Measurements from ENCODE around the gene AUH.

- no peak for TF ChIP-seq GATA2 (IDR thresholded peaks at IDR 0.05; ENCODE audit: low read depth, low read length)
- TF ChIP-seq GATA3 (IDR thresholded peaks at IDR 0.05; ENCODE audit: low read depth, low read length) = no peak
Observed at GRCh38 chr9:91386765-91387164, 25.0 kb upstream of the AUH start.
